Smooth muscle cell (in vitro differentiated cells): ENCODE measurements around the gene ZNF878. TPM values are rescaled to one million over a fixed set of nuclear protein-coding genes. Genes with fewer than 3 reads are reported as not detected.

Experiments used
- DNase-seq: peaks from one replicate; lab custom pipeline; 2025; ENCODE audit not compliant: unreplicated experiment; lab: John Stamatoyannopoulos, UW
- H2AFZ ChIP-seq: fragments of 200-600 bp; sonication (generic); 2 replicates; pipeline ENCODE4 v1.6.0; 2016; ENCODE audit warnings: antibody characterized with exemption, low read depth, mild to moderate bottlenecking
- H3F3A ChIP-seq: fragments of 200-600 bp; sonication (generic); 2 replicates; pipeline ENCODE4 v1.6.0; 2017; ENCODE audit warnings: antibody characterized with exemption, low read depth
- H3K27ac ChIP-seq: fragments of 200-600 bp; sonication (generic); 2 replicates; pipeline ENCODE4 v1.5.1; 2016; ENCODE audit warnings: low read depth, mild to moderate bottlenecking
- H3K27me3 ChIP-seq: fragments of 200-600 bp; sonication (generic); 2 replicates; pipeline ENCODE4 v1.6.1; 2016; ENCODE audit warnings: low read depth, mild to moderate bottlenecking
- H3K36me3 ChIP-seq: fragments of 200-600 bp; sonication (generic); 2 replicates; pipeline ENCODE4 v1.5.1; 2016; ENCODE audit warnings: low read depth
- H3K4me1 ChIP-seq: fragments of 200-600 bp; sonication (generic); 2 replicates; pipeline ENCODE4 v1.5.1; 2016; ENCODE audit warnings: low read depth
- H3K4me2 ChIP-seq: fragments of 200-600 bp; sonication (generic); 2 replicates; pipeline ENCODE4 v1.6.0; 2016; ENCODE audit warnings: mild to moderate bottlenecking
- H3K4me3 ChIP-seq: fragments of 200-600 bp; sonication (generic); 2 replicates; pipeline ENCODE4 v1.5.1; 2016; ENCODE audit warnings: mild to moderate bottlenecking
- H3K79me2 ChIP-seq: fragments of 200-600 bp; sonication (generic); 2 replicates; pipeline ENCODE4 v1.6.0; 2016; ENCODE audit warnings: low read depth, mild to moderate bottlenecking
- H3K9ac ChIP-seq: fragments of 200-600 bp; sonication (generic); 2 replicates; pipeline ENCODE4 v1.6.0; 2016; ENCODE audit warnings: low read depth
- H3K9me3 ChIP-seq: fragments of 200-600 bp; sonication (generic); replicated peaks from 2 replicates; pipeline ENCODE4 v1.5.1; 2016; ENCODE audit warnings: low read depth
- H4K20me1 ChIP-seq: fragments of 200-600 bp; sonication (generic); 2 replicates; pipeline ENCODE4 v1.6.0; 2016; ENCODE audit warnings: low read depth
- WGBS: methylation state at CpG from one replicate; pipeline ENCODE4 v1.1.7; 2016; ENCODE audit warnings: low lambda C conversion rate; 5-methylcytosine and 5-hydroxymethylcytosine counted together
- polyA plus RNA-seq: library from polyadenylated mRNA; unstranded; fragments of >200 nt; fragmentation: Nextera tagmentation; extraction: Ambion mirVana; gene quantifications from 2 replicates; pipeline ENCODE4 v1.2.1, GENCODE V29; 2016
- total RNA-seq: library from RNA; depleted of rRNA; stranded (reverse); fragments of >200 nt; gene quantifications from 2 replicates; pipeline ENCODE4 v1.2.3, GENCODE V29; 2014
- TF ChIP-seq, protein P1 (sequence below): fragments of 200-600 bp; sonication (generic); IDR thresholded peaks from 2 replicates; pipeline ENCODE4 v1.5.1; 2017; ENCODE audit warnings: borderline replicate concordance, mild to moderate bottlenecking, antibody characterized with exemption; ENCODE audit not compliant: insufficient read depth, poor library complexity, severe bottlenecking

The ZNF878 gene
- total RNA-seq = 0.36 and 2.5 TPM in 2 replicates
- polyA plus RNA-seq = 1.5 TPM in 1 of 2 replicates, not detected in the other

DNA sequence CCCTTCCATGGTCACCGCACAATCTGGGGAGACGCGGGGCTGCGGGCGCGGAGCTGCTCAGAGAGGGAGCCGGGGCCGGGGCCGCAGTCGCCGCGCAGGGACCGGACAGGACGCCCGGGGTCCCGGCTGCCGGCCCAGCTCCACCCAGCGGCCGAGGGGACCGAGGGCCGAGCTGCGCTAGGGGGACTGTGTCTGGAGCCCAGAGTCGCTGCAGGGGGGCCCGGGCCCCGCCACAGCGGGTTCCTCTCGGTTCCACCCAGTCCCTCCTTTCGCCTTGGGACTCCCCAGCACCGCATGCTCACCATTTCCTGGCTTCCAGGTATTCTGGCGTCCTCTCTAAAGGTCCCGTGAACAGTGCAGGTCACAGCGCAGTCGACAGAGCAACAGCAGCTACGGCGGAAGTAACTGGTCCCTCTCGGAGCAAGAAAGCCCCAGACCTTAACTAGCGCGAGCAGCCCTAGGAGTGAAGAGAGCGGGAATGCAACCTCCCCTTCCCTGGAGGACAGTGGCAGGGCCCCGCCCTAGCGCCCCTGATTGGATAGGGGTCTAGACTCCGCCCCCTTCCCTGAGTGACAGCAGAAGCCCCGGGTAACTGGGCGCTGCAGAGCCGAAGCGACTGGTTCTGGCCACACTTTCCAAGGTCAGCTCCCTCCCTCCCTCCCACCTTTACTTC lies at the start of gene ZNF878:
Gene ZNF878, minus strand, starts transcription at position 465 of the 673 bp plus-strand sequence. Its CDS starts 160 bp downstream, at position 305.
- Histone ChIP-seq H4K20me1 (no peaks in the 10 kb centered on the region), H3K79me2 (no peaks in the 10 kb centered on the region), H3K27ac (no peak within 1 kb of the TSS), H3K36me3 (no peaks in the 10 kb centered on the region), H2AFZ (peak within 1 kb of the TSS; percentile 87), H3F3A (no peaks in the 10 kb centered on the region), H3K9me3 (no peaks in the 10 kb centered on the region), H3K4me1 (peaks cover 3% of the 10 kb centered on the region), H3K4me2 (peak within 1 kb of the TSS; percentile 90), H3K27me3 (no peaks in the 10 kb centered on the region), H3K4me3 (peak within 1 kb of the TSS; percentile 64), H3K9ac (peak within 1 kb of the TSS; percentile 25)
- WGBS = under 1% methylated on average over 33 of the region's 46 CpGs
- DNase-seq = peak; percentile 61
- TF ChIP-seq, protein P1, sequence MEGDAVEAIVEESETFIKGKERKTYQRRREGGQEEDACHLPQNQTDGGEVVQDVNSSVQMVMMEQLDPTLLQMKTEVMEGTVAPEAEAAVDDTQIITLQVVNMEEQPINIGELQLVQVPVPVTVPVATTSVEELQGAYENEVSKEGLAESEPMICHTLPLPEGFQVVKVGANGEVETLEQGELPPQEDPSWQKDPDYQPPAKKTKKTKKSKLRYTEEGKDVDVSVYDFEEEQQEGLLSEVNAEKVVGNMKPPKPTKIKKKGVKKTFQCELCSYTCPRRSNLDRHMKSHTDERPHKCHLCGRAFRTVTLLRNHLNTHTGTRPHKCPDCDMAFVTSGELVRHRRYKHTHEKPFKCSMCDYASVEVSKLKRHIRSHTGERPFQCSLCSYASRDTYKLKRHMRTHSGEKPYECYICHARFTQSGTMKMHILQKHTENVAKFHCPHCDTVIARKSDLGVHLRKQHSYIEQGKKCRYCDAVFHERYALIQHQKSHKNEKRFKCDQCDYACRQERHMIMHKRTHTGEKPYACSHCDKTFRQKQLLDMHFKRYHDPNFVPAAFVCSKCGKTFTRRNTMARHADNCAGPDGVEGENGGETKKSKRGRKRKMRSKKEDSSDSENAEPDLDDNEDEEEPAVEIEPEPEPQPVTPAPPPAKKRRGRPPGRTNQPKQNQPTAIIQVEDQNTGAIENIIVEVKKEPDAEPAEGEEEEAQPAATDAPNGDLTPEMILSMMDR = no peak

DNA sequence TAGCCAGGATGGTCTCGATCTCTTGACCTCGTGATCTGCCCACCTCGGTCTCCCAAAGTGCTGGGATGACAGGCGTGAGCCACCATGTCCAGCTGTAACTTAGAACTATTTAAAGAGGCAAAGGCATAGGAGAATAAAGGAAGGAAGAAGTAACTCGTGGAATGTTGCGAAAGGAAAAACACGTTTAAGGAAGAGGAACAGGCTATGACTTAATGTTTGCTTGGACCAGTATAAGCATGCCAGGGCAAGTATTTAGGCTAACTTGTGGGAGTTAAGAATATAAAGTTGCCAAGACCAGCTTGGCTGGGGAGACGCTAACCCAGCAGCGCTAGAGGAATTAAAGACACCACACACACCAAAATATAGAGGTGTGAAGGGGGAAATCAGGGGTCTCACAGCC lies 45.3 kb upstream of the ZNF878 start:
- 99% methylated on average over 9 of the region's 9 CpGs for WGBS
- H3K79me2 ChIP-seq = peaks cover 21% of the 10 kb centered on the region
- no peak overlapping the region for H3K4me3 ChIP-seq
- TF ChIP-seq, protein P1 = no peak
- no peaks in the 10 kb centered on the region for H4K20me1 ChIP-seq
- no peak overlapping the region for H3K27ac ChIP-seq
- H3F3A ChIP-seq = no peaks in the 10 kb centered on the region
- H3K27me3 ChIP-seq = no peaks in the 10 kb centered on the region
- H3K4me2 ChIP-seq = no peak overlapping the region
- H3K9ac ChIP-seq = no peak overlapping the region
- DNase-seq = no peak
- no peak overlapping the region for H2AFZ ChIP-seq
- peaks cover 3% of the 10 kb centered on the region for H3K9me3 ChIP-seq
- H3K36me3 ChIP-seq = peaks cover 11% of the 10 kb centered on the region
- H3K4me1 ChIP-seq = peaks cover 4% of the 10 kb centered on the region

DNA sequence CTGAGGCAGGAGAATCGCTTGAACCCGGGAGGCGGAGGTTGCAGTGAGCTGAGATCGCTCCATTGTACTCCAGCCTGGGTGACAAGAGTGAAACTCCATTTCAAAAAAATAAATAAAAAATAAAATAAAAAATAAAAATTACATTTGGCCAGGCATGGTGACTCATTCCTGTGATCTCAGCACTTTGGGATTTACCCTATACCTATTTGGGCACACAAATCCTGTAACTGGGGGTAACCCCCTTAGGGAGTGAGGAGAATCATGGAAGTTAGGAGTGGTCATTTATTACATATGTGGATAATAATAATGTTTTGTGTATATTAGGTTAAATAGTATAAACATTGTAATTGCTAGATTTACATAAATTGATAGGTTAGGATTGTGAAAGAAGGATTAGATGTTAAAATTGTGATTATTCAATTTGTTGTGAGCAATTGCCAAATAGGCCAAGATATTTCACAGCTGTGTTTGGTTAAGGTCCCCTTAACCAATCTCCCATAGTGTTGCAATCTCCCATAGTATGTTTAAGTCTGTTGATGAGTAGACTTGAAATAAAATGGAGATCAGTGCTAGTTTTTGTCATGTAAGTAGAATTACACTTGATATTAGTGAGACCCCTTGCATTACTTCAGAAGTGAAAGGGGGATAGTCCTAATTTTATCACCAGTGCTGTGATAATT lies 42.5 kb upstream of the ZNF878 start:
- H3K79me2 ChIP-seq = peaks cover 21% of the 10 kb centered on the region
- no peak for DNase-seq
- H3K4me2 ChIP-seq = no peak overlapping the region
- H3K27ac ChIP-seq = no peak overlapping the region
- TF ChIP-seq, protein P1 = no peak
- no peak overlapping the region for H3K9ac ChIP-seq
- H4K20me1 ChIP-seq = no peaks in the 10 kb centered on the region
- WGBS = 98% methylated on average over 4 of the region's 4 CpGs
- H3K4me1 ChIP-seq = peaks cover 4% of the 10 kb centered on the region
- no peaks in the 10 kb centered on the region for H3K9me3 ChIP-seq
- H3K36me3 ChIP-seq = peaks cover 11% of the 10 kb centered on the region
- no peak overlapping the region for H3K4me3 ChIP-seq
- no peaks in the 10 kb centered on the region for H3K27me3 ChIP-seq
- H3F3A ChIP-seq = no peaks in the 10 kb centered on the region
- H2AFZ ChIP-seq = no peak overlapping the region
